A549 (cell line): ENCODE data around the gene SLC25A3. TPM values are rescaled to one million over a fixed set of nuclear protein-coding genes. Genes with fewer than 3 reads are reported as not detected.
A peak's percentile ranks its signal among the peaks of the same experiment; 100 is the strongest.

Experiments used
- ATAC-seq, 2 experiments: fragments of 200-7000 bp in 1 of 2; fragments of >200 bp in 1 of 2; cut with Nextera tagmentation in 1 of 2; cut with Tn5 transposase in 1 of 2; 3 replicates each; pipeline versions ENCODE4 v1.8.0 to v1.9.1; 2018 to 2020; ENCODE audit warnings: mild to moderate bottlenecking in 1 of 2, moderate library complexity in 1 of 2
- CTCF ChIA-PET: fragments of 300-600 bp; sonication (Branson Sonifier 250); formaldehyde crosslinking; extraction: SDS; loops from one replicate; lab custom pipeline; 2021; ENCODE audit warnings: antibody characterized with exemption, inconsistent platforms; lab: Yijun Ruan, JAX
- POLR2A ChIA-PET: fragments of 350-600 bp; formaldehyde crosslinking; extraction: SDS; loops from one replicate; lab custom pipeline; 2021; ENCODE audit warnings: antibody characterized with exemption, inconsistent platforms; lab: Yijun Ruan, JAX
- DNase-seq, 2 experiments: peaks; one replicate each; pipeline versions ENCODE4 v3.0.0 to v3.0.0-alpha.2; 2011 to 2016; ENCODE audit warnings: low read depth in 1 of 2, low spot score in 1 of 2
- FAIRE-seq: peaks from 2 replicates; lab custom pipeline; 2011; peaks lifted over from hg19 to GRCh38; lab: Jason Lieb, UNC
- H3K27ac ChIP-seq, 2 experiments: fragments of >200 bp; sonication (Bioruptor Twin); formaldehyde crosslinking; 3 replicates each; pipeline ENCODE4 v1.5.1; 2016 to 2017
- H3K4me1 ChIP-seq: fragments of >200 bp; sonication (Bioruptor Twin); formaldehyde crosslinking; 3 replicates; pipeline ENCODE4 v1.6.1; 2016
- H3K4me2 ChIP-seq: fragments of >200 bp; sonication (Bioruptor Twin); formaldehyde crosslinking; 3 replicates; pipeline ENCODE4 v1.6.1; 2016
- H3K4me3 ChIP-seq: fragments of >200 bp; sonication (Bioruptor Twin); formaldehyde crosslinking; 3 replicates; pipeline ENCODE4 v1.5.1; 2016
- H3K9me3 ChIP-seq: fragments of >200 bp; sonication (Bioruptor Twin); formaldehyde crosslinking; 3 replicates; pipeline ENCODE4 v1.6.1; 2016
- EHMT2 ChIP-seq: fragments of 200-600 bp; sonication (generic); IDR thresholded peaks from 2 replicates; pipeline ENCODE4 v1.6.1; 2016; ENCODE audit warnings: antibody characterized with exemption, low read depth, mild to moderate bottlenecking, moderate library complexity
- FOSB ChIP-seq: fragments of 250-450 bp; sonication (Bioruptor Pico); IDR thresholded peaks from 2 replicates; pipeline ENCODE4 v1.5.0; 2020; ENCODE audit warnings: mild to moderate bottlenecking, moderate library complexity
- FOXS1 ChIP-seq: fragments of 250-450 bp; sonication (Bioruptor Pico); IDR thresholded peaks from 2 replicates; pipeline ENCODE4 v1.5.0; 2020; ENCODE audit warnings: mild to moderate bottlenecking, moderate library complexity
- HDAC2 ChIP-seq: fragments of 200-600 bp; sonication (generic); IDR thresholded peaks from 2 replicates; pipeline ENCODE4 v1.6.1; 2016
- HEYL ChIP-seq: fragments of 250-450 bp; sonication (Bioruptor Pico); IDR thresholded peaks from 2 replicates; pipeline ENCODE4 v1.8.0; 2021; ENCODE audit warnings: mild to moderate bottlenecking, moderate library complexity
- HOXB5 ChIP-seq: fragments of 250-450 bp; sonication (Bioruptor Pico); IDR thresholded peaks from 2 replicates; pipeline ENCODE4 v1.5.0; 2020; ENCODE audit warnings: mild to moderate bottlenecking, moderate library complexity
- JUN ChIP-seq, 2 experiments: fragments of >200 bp; sonication (Bioruptor Twin); formaldehyde crosslinking; IDR thresholded peaks; 2 replicates in 1 of 2; 3 replicates in 1 of 2; pipeline ENCODE4 v1.6.1; 2016 to 2017
- JUNB ChIP-seq: fragments of >200 bp; sonication (Bioruptor Twin); formaldehyde crosslinking; IDR thresholded peaks from 2 replicates; pipeline ENCODE4 v1.6.1; 2016
- KDM5A ChIP-seq: fragments of 200-600 bp; sonication (generic); IDR thresholded peaks from 2 replicates; pipeline ENCODE4 v1.6.1; 2016; ENCODE audit warnings: antibody characterized with exemption, mild to moderate bottlenecking
- MAFK ChIP-seq: fragments of 450-650 bp; IDR thresholded peaks from 2 replicates; pipeline ENCODE4 v1.6.1; 2014; ENCODE audit not compliant: partially characterized antibody
- MAZ ChIP-seq: fragments of 150-350 bp; IDR thresholded peaks from 2 replicates; pipeline ENCODE4 v1.6.1; 2014; ENCODE audit warnings: antibody characterized with exemption, low read depth, low read length, borderline replicate concordance
- MYC ChIP-seq: IDR thresholded peaks from 2 replicates; pipeline ENCODE4 v1.6.1; 2012; ENCODE audit warnings: mild to moderate bottlenecking, inconsistent platforms, low read length, improper control_type of control experiment, borderline replicate concordance
- NPAS2 ChIP-seq: fragments of 250-450 bp; sonication (Bioruptor Pico); IDR thresholded peaks from 2 replicates; pipeline ENCODE4 v1.8.0; 2022; ENCODE audit warnings: mild to moderate bottlenecking, moderate library complexity, borderline replicate concordance
- PHF8 ChIP-seq: fragments of 200-600 bp; sonication (generic); IDR thresholded peaks from 2 replicates; pipeline ENCODE4 v1.6.1; 2016; ENCODE audit warnings: low read depth, mild to moderate bottlenecking, antibody characterized with exemption, moderate library complexity, borderline replicate concordance
- POLR2A ChIP-seq: IDR thresholded peaks from 2 replicates; pipeline ENCODE4 v1.6.1; 2012; ENCODE audit warnings: mild to moderate bottlenecking, low read length
- RNF2 ChIP-seq: fragments of 200-600 bp; sonication (generic); IDR thresholded peaks from 2 replicates; pipeline ENCODE4 v1.6.1; 2016; ENCODE audit warnings: low read depth, mild to moderate bottlenecking, antibody characterized with exemption, moderate library complexity, borderline replicate concordance
- TFCP2L1 ChIP-seq: fragments of 250-450 bp; sonication (Bioruptor Pico); IDR thresholded peaks from 2 replicates; pipeline ENCODE4 v1.5.0; 2021; ENCODE audit warnings: mild to moderate bottlenecking
- ZC3H11A ChIP-seq: fragments of 450-650 bp; IDR thresholded peaks from 2 replicates; pipeline ENCODE4 v1.6.1; 2014; ENCODE audit warnings: antibody characterized with exemption, mild to moderate bottlenecking
- WGBS: methylation state at CpG from one replicate; pipeline ENCODE4 v1.1.6; 2017; ENCODE audit errors: missing lambda C conversion rate; 5-methylcytosine and 5-hydroxymethylcytosine counted together
- polyA plus RNA-seq, 4 experiments: library from polyadenylated mRNA; depleted of rRNA in 3 of 4; stranded (reverse); fragments of >200 nt; fragmentation: RNase III in 1 of 4; extraction: RNeasy Plus Mini Kit Qiagen cat#74134 plus additional on column Dnase treatment in 1 of 4; gene quantifications; 2 replicates in 3 of 4; 3 replicates in 1 of 4; pipeline ENCODE4 v1.2.3, GENCODE V29; 2011 to 2017
- TF ChIP-seq, protein P1 (sequence below): IDR thresholded peaks from 2 replicates; pipeline ENCODE4 v1.6.1; 2012
- TF ChIP-seq, protein P2 (sequence below): IDR thresholded peaks from 2 replicates; pipeline ENCODE4 v1.6.1; 2012
- TF ChIP-seq, protein P3 (sequence below): fragments of >200 bp; sonication (Bioruptor Twin); formaldehyde crosslinking; IDR thresholded peaks from 3 replicates; pipeline ENCODE4 v1.6.1; 2016
- TF ChIP-seq, protein P4 (sequence below): fragments of >200 bp; sonication (Bioruptor Twin); formaldehyde crosslinking; IDR thresholded peaks from 2 replicates; pipeline ENCODE4 v1.6.1; 2016
- TF ChIP-seq, protein P5 (sequence below): fragments of 250-450 bp; sonication (Bioruptor Pico); IDR thresholded peaks from 2 replicates; pipeline ENCODE4 v1.5.0; 2021; ENCODE audit warnings: mild to moderate bottlenecking, moderate library complexity, borderline replicate concordance

The SLC25A3 gene
- polyA plus RNA-seq, 2 of the 4 experiments (the other 2 are of a cell fraction) = 790 to 1,232 TPM

DNA sequence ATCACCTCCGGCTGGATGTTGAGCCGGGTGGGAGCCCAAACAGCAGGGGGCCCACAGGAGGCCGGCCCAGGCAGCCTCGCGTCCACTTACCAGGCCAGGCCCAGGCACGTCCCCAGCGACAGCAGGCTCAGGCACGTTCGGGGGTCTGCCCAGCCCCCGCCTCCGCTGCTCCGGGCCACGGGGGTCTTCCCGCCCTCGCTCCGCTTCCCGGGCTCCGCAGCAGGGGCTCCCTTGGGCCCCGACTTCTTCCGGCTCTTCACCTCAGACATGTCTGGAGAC is 50.9 kb downstream of the SLC25A3 start (continued):
- TF ChIP-seq PHF8 (peak; percentile 68; the same call in 1 of the 2 replicates), JUNB (no peak), HOXB5 (CRISPR knock-in tag) (0 out of 2 replicates have a peak, but pooled peaks have one; percentile 17), FOSB (CRISPR knock-in tag) (no peak), HEYL (no peak), NPAS2 (CRISPR knock-in tag) (no peak), TFCP2L1 (CRISPR knock-in tag) (peak; percentile 83), HDAC2 (peak; percentile 72; the same call in 1 of the 2 replicates), FOXS1 (CRISPR knock-in tag) (no peak), JUN (IDR thresholded peaks at IDR 0.05) (peak in 1 of 2 experiments; percentile 20; a peak in 1 of 5 replicates)
- TF ChIP-seq, protein P1, sequence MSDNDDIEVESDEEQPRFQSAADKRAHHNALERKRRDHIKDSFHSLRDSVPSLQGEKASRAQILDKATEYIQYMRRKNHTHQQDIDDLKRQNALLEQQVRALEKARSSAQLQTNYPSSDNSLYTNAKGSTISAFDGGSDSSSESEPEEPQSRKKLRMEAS = peak; percentile 8; the same call in 1 of the 2 replicates
- TF ChIP-seq, protein P2, sequence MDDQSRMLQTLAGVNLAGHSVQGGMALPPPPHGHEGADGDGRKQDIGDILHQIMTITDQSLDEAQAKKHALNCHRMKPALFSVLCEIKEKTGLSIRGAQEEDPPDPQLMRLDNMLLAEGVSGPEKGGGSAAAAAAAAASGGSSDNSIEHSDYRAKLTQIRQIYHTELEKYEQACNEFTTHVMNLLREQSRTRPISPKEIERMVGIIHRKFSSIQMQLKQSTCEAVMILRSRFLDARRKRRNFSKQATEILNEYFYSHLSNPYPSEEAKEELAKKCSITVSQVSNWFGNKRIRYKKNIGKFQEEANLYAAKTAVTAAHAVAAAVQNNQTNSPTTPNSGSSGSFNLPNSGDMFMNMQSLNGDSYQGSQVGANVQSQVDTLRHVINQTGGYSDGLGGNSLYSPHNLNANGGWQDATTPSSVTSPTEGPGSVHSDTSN = no peak

DNA sequence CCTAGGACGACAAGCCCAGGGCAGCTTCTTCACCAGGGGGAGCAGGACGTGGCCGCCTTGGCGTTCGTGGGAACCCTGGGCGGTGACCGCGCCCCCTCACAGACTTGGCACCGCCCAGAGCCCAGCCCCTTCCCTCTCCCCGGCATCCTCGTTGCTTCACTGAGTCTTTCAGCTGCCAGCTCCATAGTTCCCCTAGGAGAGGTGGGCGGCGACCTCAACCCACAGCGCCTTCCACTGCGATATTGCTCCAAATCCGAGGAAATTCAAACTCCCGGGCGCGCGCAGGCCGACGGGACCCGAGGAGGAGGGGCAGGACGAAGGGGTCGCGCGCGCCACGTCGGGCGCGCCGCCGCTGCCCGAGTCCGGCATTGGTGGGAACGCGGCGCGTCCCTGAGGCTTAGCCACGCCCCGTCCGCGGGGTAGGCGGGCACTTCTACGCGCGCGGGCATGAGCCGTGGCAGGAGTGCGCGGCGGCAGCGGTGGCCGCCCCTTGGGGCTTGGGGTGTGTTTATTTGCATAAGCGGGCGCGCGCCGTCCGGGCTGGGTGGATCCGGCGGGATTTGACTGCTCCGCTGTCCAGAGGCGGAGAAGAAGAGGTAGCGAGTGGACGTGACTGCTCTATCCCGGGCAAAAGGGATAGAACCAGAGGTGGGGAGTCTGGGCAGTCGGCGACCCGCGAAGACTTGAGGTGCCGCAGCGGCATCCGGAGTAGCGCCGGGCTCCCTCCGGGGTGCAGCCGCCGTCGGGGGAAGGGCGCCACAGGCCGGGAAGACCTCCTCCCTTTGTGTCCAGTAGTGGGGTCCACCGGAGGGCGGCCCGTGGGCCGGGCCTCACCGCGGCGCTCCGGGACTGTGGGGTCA is 51.5 kb downstream of the SLC25A3 start, which contains the start of the genes APAF1 and IKBIP:
Gene APAF1, plus strand, starts transcription at position 579 of the 860 bp plus-strand sequence. CDS start 3,070 bp downstream, outside the sequence.
Gene IKBIP, minus strand, starts transcription at position 77 of the 860 bp plus-strand sequence. CDS start 87 bp downstream, outside the sequence.
- H3K4me2 ChIP-seq = peak within 1 kb of the TSS; percentile 79
- ChIA-PET POLR2A (interaction anchor here (1.1 to 2.1 kb wide), 3 partner anchors 18 to 354 kb away, joined by 3 to 23 read pairs (median 3); partner anchors contain the start of gene SLC25A3), CTCF (interaction anchor here (0.6 to 1.7 kb wide), 6 partner anchors 36 to 227 kb away, joined by 3 to 5 read pairs (median 4); no protein-coding TSS in a partner anchor)
- ATAC-seq = peak; percentile 86 to 91
- WGBS = under 1% methylated on average over 34 of the region's 91 CpGs
- peaks cover 13% of the 10 kb centered on the region; the same call in 2 of the 3 replicates for H3K4me1 ChIP-seq
- H3K9me3 ChIP-seq = no peaks in the 10 kb centered on the region
- peak within 1 kb of the TSS; percentile 78 to 93 for H3K27ac ChIP-seq
- peak within 1 kb of the TSS; percentile 99 for H3K4me3 ChIP-seq
- peak; percentile 90 to 98 for DNase-seq
- TF ChIP-seq HDAC2 (0 out of 2 replicates have a peak, but pooled peaks have one; percentile 61), POLR2A (peak; percentile 81), MAZ (0 out of 2 replicates have a peak, but pooled peaks have one; percentile 55), KDM5A (peak; percentile 61; the same call in 1 of the 2 replicates), JUN (IDR thresholded peaks at IDR 0.05) (peak in 1 of 2 experiments; percentile 50; a peak in 2 of 5 replicates)
- TF ChIP-seq, protein P1 = peak; percentile 14; the same call in 1 of the 2 replicates
- TF ChIP-seq, protein P3, sequence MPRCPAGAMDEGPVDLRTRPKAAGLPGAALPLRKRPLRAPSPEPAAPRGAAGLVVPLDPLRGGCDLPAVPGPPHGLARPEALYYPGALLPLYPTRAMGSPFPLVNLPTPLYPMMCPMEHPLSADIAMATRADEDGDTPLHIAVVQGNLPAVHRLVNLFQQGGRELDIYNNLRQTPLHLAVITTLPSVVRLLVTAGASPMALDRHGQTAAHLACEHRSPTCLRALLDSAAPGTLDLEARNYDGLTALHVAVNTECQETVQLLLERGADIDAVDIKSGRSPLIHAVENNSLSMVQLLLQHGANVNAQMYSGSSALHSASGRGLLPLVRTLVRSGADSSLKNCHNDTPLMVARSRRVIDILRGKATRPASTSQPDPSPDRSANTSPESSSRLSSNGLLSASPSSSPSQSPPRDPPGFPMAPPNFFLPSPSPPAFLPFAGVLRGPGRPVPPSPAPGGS = no peak
- TF ChIP-seq, protein P4, sequence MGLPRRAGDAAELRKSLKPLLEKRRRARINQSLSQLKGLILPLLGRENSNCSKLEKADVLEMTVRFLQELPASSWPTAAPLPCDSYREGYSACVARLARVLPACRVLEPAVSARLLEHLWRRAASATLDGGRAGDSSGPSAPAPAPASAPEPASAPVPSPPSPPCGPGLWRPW = no peak
- no peak for FAIRE-seq

DNA sequence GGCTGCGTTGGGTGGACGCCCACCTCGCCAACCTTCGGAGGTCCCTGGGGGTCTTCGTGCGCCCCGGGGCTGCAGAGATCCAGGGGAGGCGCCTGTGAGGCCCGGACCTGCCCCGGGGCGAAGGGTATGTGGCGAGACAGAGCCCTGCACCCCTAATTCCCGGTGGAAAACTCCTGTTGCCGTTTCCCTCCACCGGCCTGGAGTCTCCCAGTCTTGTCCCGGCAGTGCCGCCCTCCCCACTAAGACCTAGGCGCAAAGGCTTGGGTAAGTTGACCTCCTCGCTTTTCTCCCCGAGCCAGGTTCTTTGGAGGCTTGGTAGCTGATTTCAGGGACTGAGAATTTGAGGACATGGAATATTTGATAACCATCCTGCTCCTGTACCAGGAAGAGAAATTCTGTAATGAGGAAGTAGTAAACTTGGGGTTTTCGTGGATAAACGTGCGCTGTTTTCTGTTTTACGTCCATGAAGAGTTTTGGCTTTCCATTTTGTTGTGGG is 52.1 kb downstream of the SLC25A3 start:
- POLR2A ChIA-PET = interaction anchor here (1.3 kb wide), 1 partner anchor 52 kb away, joined by 3 read pairs; the partner anchor contains the start of gene SLC25A3
- DNase-seq = peak; percentile 27 to 40
- peak; percentile 28 to 38 for ATAC-seq
- Histone ChIP-seq H3K9me3 (no peaks in the 10 kb centered on the region), H3K4me2 (peak overlapping the region; percentile 79), H3K4me1 (peaks cover 13% of the 10 kb centered on the region; the same call in 2 of the 3 replicates), H3K4me3 (peak overlapping the region; percentile 99), H3K27ac (peak overlapping the region; percentile 78 to 93)
- FAIRE-seq = no peak
- under 1% methylated on average over 15 of the region's 24 CpGs for WGBS
- CTCF ChIA-PET = interaction anchor here (0.9 to 1.5 kb wide), 3 partner anchors 79 to 228 kb away, joined by 3 to 6 read pairs (median 3); no protein-coding TSS in a partner anchor
- no peak for TF ChIP-seq MAFK
- TF ChIP-seq EHMT2 = no peak
- TF ChIP-seq TFCP2L1 (CRISPR knock-in tag) = no peak
- TF ChIP-seq, protein P3 = no peak
- TF ChIP-seq MYC = no peak
- TF ChIP-seq, protein P5, sequence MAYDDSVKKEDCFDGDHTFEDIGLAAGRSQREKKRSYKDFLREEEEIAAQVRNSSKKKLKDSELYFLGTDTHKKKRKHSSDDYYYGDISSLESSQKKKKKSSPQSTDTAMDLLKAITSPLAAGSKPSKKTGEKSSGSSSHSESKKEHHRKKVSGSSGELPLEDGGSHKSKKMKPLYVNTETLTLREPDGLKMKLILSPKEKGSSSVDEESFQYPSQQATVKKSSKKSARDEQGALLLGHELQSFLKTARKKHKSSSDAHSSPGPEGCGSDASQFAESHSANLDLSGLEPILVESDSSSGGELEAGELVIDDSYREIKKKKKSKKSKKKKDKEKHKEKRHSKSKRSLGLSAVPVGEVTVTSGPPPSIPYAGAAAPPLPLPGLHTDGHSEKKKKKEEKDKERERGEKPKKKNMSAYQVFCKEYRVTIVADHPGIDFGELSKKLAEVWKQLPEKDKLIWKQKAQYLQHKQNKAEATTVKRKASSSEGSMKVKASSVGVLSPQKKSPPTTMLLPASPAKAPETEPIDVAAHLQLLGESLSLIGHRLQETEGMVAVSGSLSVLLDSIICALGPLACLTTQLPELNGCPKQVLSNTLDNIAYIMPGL (CRISPR knock-in tag) = 0 out of 2 replicates have a peak, but pooled peaks have one; percentile 60
- no peak for TF ChIP-seq ZC3H11A
- TF ChIP-seq RNF2 = no peak
- TF ChIP-seq, protein P2 = no peak
